HG03565 (cell line): ENCODE measurements around the gene SYNGAP1.

ENCODE experiments used
- ATAC-seq: cut with Tn5 transposase; IDR thresholded peaks from one replicate; pipeline ENCODE4 v1.9.1; 2021; ENCODE audit warnings: mild to moderate bottlenecking, moderate library complexity; ENCODE audit not compliant: unreplicated experiment

SYNGAP1 gene

DNA sequence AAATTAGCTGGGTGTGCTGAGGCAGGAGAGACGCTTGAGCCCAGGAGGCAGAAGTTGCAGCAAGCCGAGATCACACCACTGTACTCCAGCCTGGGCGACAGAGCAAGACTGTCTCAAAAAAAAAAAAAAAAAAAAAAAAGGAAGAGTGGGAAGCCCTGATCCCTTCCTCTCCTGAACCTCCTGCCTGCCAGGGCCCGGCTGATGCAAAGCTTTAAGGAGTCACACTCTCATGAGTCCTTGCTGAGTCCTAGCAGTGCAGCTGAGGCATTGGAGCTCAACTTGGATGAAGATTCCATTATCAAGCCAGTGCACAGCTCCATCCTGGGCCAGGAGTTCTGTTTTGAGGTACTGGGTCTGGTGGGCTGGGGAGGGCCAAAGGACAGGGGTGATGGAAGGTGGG, 15.1 kb downstream of the SYNGAP1 start:
- ATAC-seq: no peak

DNA sequence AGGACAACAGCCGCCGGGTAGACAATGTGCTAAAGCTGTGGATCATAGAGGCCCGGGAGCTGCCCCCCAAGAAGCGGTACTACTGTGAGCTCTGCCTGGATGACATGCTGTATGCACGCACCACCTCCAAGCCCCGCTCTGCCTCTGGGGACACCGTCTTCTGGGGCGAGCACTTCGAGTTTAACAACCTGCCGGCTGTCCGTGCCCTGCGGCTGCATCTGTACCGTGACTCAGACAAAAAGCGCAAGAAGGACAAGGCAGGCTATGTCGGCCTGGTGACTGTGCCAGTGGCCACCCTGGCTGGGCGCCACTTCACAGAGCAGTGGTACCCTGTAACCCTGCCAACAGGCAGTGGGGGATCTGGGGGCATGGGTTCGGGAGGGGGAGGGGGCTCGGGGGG, 17.8 kb downstream of the SYNGAP1 start:
- ATAC-seq: no peak

DNA sequence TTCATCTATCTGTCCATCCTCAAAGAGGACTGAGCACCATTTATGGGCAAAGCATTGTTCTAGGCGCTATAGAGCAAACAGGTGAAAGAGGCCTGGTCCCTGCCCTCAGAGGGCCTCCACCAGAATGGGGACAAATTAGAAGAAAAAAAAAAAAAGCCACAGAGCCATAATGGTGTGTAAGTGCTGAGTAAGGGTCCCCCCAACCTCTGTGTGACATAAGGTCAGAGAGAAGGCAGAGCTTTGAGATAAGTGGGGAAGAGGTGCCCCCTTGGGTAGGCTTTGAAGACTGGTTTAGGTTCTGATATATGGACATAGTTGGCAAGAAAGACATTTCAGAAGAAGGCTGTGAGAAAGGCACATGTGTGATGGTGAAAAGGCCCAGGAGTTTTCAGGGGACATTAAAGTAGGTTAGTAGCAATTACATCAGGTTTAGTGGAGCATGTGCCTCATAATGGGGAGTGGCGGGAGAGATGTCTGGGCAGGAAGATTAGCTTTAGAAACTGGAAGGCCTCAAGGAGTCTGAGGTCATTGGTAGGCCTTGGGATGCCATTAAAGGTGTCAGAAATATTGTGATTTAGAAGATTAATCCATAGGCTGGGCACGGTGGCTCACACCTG, 19.2 kb downstream of the SYNGAP1 start:
- no peak for ATAC-seq

DNA sequence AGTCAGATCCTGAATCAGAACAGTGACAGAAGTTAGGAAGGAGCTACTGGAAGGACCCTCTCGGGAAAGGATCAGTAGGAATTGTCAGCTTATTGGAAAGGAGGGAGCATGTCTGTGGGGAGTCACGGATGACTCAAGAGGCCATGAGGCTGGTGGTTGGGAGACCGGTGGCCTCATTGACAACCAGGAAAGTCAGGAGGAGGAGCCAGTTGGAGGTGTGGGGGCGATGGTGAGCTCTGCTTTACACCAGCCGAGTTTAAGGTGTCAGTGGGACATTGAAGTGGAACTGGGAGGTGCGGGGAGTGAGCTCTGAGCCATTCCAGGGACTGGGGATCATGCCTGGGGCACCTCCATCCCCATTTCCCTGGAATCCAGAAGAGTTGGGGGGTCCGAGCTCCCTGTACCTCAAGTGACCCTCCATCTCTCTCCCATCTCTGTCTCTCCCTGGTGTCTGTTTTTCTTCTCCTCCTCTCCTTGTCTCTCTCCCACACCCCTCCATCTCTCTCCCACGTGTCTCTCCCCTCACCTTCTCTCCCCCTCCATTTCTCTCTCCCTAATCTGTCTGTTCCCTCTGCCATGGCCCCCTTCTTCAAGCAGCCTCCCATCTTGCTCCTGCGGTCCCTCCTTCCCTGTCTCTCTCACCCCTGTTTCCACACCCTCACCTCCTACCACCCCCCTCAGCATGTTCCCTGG, 20.2 kb downstream of the SYNGAP1 start:
- no peak for ATAC-seq

DNA sequence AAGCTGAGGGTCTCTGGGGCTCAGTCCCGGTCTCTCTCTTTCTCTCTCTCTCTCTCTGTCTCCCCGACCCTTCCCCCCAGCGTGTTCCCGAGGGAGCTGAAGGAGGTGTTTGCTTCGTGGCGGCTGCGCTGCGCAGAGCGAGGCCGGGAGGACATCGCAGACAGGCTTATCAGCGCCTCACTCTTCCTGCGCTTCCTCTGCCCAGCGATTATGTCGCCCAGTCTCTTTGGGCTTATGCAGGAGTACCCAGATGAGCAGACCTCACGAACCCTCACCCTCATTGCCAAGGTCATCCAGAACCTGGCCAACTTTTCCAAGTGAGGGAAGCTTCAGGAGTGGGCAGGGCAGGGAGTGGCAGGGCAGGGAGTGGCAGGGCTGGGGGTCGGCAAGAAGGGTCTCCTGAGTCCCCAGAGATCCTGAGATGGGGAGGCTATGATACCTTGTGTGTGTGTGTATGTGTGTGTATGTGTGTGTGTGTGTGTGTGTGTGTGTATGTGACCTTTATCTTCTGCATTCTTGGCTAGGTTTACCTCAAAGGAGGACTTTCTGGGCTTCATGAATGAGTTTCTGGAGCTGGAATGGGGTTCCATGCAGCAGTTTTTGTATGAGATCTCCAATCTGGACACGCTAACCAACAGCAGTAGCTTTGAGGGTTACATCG, 20.9 kb downstream of the SYNGAP1 start:
- ATAC-seq: no peak

DNA sequence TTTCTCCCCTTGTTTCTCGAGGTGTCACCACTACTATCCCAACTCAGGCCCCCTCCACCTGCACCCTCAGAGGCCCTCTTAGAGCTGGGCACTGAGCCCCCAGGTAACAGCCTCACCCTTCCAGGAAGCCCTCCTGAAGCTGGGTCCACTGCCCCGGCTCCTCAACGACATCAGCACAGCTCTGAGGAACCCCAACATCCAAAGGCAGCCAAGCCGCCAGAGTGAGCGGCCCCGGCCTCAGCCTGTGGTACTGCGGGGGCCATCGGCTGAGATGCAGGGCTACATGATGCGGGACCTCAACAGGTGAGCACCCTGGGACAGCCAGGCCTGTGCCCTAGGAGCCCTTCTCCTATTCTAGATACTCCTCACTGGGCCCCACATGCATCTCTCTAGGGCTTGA, 21.6 kb downstream of the SYNGAP1 start:
- ATAC-seq: no peak

DNA sequence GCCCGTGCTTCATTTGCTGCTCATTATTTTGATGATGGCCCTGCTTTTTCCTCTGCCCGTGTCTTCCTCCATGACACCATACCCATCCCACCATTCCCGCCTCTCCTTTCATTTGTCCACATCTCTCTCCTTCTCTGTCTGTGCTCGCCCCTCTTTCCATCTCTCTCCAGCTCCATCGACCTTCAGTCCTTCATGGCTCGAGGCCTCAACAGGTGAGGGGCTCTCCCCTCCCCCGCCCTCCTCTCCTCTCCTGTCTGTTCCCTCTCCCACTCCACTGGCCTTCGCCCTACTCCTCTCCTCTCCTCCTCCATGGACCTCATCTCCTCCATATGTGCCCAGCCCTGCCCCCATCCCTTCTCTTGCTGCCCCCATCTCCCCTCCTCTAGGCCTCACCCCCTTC, 22.4 kb downstream of the SYNGAP1 start:
- ATAC-seq: no peak

DNA sequence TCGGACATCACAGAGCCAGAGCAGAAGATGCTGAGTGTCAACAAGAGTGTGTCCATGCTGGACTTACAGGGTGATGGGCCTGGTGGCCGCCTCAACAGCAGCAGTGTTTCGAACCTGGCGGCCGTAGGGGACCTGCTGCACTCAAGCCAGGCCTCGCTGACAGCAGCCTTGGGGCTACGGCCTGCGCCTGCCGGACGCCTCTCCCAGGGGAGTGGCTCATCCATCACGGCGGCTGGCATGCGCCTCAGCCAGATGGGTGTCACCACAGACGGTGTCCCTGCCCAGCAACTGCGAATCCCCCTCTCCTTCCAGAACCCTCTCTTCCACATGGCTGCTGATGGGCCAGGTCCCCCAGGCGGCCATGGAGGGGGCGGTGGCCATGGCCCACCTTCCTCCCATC, 23.2 kb downstream of the SYNGAP1 start:
- no peak for ATAC-seq

DNA sequence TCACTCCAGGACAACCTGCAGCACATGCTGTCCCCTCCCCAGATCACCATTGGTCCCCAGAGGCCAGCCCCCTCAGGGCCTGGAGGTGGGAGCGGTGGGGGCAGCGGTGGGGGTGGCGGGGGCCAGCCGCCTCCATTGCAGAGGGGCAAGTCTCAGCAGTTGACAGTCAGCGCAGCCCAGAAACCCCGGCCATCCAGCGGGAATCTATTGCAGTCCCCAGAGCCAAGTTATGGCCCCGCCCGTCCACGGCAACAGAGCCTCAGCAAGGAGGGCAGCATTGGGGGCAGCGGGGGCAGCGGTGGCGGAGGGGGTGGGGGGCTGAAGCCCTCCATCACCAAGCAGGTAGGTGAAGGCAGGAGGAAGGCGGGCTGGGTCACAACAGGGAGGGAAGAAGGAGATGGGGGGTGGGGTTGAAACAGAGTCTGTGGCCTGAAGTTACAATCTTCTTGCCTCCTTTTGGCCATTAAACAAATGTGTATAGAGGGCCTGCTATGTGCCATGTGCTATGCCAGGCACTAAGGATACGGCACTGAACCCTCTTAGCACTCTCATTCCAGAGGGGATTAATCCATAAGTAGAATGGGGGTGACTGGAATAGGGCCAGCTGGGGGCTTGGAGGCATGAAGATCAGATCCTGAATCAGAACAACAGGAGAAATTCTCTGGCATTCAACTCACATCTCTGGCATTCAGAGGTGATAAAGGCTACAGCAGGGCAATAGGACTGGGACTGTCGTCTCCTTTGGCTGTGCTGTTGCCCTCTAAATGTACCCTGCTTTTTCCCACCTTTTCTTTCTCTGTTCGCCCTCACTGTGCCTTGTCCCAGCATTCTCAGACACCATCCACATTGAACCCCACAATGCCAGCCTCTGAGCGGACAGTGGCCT, 24.0 kb downstream of the SYNGAP1 start:
- no peak for ATAC-seq

DNA sequence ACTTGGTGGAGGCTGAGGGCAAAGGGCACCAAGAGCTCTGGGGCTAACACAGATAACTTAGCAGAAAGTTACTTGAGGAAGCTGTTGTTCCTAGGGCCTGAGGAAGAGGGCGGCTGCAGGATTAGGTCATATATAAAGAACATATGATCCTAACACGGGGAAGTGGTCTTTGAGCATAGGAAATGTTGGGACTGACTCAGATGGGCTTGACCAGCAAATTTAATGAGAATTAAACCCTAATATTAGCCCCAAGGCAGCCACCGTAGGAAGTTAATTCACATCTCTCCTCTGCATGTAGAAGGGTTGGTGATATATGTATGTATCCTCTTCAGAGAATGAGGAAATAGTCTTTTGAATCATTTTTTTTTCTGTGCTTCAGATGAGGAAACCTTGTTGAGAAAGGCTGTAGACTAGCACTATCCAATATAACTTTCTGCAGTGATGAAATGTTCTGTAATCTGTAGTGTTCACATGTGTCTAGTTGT, 25.3 kb downstream of the SYNGAP1 start:
- ATAC-seq: no peak

DNA sequence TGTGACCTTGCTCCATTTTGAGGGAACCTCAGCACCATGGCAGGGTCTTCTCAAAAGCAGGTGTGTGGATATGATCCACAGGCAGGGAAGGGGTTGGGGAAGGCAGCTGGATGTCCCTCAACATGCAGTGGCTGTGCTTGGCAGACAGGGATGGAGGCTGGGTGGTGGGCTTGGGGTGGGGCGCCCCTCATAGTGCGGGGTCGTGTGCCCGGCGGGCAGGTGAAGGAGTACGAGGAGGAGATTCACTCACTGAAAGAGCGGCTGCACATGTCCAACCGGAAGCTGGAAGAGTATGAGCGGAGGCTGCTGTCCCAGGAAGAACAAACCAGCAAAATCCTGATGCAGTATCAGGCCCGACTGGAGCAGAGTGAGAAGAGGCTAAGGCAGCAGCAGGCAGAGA, 26.5 kb downstream of the SYNGAP1 start:
- no peak for ATAC-seq

DNA sequence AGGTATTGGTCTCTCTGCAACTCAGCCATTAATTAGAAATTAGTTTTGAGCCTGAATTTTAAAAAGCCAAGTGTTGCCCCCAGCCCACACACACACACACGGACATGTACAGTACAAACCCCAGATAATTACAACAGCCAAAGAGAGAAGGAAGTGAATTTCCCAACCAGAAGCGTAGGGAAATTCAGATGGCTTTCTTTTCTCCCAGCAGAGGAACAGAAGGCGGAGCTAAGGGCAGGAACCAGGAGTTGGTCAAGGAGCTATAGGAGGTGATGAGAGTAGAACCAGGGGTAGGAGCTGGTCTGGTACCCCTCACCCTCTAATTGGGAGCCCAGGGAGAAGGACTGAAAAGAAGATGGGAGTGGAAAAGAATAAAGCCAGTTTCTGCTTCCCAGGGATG, 30.6 kb downstream of the SYNGAP1 start:
- ATAC-seq: no peak

DNA sequence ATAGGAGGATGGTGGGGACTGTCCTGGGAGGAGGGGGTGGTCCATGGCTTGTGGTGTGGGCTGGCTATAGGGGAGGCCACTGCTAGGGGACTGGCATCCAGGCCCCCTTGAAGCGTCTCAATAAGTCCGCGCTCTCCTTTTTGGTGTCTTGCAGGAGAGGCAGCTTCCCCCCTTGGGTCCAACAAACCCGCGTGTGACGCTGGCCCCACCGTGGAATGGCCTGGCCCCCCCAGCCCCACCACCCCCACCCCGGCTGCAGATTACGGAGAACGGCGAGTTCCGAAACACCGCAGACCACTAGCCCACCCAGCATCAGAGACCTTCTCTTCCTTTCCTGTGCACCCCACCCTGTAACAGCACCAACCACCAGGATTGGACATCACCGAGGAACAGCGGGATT, 31.7 kb downstream of the SYNGAP1 start:
- no peak for ATAC-seq

DNA sequence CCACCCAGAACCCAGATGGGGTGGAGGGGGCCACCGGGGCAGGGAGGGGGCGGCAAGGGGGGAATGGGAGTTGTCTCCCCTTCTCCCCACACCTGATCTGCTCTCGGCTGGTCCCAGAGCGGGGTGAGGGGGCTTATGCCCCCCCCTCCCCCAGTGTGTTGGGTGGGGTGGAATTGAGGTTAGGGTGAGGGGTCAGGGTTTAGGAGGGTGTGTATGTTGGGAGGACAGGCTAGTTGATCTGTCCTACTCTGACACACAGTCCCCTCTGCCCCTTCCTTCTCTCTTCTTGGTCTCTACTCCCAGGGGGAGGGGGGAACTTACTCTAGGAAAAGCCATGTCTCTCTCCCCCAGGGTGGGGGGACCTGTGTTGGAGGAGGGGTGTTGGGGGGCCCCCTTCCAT, 32.6 kb downstream of the SYNGAP1 start:
- no peak for ATAC-seq

DNA sequence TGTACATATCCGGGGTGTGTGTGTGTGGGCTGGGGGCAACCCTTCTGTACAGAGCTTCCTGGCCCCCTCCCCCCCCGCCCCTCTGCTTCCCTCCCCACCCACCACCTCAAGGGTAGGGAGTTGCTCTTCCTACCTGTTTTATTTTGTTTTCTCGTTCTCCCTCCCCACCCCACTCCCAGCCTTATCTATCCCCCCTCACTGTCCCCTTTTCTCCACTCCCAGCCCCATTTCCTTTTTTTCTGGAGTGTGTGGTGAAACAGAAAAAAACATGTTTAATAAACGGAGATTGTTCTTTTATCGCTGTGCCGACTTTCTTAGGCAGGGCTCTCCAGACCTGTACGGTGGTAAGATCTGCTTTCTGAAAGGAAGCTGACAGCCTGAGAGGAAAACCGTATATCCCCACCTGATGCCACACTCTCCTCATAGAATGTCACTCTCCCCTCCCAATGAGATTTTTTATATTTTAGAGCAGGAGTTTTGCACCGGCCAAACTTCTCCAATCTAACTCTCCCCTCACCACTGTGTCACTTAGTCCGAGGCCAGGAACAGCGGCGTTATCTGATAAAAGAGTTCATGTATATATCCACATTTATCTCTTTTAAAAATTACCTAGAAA, 33.6 kb downstream of the SYNGAP1 start:
- no peak for ATAC-seq

DNA sequence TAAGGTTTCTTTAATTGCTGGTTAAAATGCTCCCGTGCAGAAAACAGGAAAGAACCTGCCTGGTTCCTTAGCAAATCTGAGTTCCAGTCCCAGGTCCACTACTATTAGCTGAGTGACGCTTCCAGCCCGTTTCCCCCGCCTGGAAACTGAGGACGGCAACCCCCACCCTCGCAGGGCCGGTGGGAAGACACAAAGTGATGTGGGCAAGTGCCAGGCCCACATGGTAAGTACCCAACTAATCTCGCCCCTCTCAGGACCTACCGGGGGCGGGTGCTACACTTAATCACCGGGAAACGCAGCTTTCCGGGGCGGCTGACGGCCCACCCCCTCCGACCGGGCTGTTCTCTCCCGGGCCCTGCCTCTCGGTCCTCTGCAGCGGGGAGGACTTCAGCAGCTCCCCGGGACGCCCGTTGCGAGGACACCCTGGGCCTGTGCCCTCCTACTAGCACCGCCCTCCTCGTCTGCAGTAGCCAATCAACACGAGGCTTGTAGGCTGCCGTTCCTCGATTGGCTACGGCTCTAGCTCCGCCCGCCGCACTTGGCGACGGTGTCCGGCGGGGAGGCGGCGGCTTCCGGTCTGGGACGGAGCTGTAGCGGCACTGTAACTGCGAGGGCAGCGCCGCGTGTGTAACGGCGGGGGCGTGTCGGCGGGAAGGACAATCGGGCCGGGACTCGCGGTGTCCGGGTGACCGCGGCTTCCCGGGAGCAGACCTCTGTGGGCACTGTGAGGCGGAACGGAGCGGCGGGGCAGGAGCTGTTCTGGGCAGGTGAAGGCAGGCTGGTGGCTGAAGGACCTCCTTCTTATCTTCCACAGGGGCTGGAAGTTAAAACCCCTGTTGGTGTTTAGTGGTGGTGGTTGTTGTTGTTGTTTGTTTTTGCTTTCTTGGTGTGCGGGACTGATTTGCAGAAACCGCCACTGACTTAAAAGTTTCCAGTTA, 34.4 kb downstream of the SYNGAP1 start, which contains the start of gene ZBTB9:
Gene ZBTB9, plus strand, starts transcription at position 568 of the 938 bp plus-strand sequence. CDS start 525 bp downstream, outside the sequence.
- ATAC-seq: peak; percentile 96

DNA sequence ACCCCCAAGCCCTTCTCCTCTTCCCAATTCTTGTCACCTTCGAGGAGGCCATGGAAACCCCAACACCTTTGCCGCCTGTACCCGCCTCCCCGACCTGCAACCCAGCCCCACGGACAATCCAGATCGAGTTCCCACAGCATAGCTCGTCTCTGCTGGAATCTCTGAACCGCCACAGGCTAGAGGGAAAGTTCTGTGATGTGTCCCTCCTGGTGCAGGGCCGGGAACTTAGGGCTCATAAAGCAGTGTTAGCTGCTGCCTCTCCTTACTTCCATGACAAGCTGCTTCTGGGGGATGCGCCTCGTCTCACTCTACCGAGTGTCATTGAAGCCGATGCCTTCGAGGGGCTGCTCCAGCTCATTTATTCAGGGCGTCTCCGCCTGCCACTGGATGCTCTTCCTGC, 35.2 kb downstream of the SYNGAP1 start:
- no peak for ATAC-seq

DNA sequence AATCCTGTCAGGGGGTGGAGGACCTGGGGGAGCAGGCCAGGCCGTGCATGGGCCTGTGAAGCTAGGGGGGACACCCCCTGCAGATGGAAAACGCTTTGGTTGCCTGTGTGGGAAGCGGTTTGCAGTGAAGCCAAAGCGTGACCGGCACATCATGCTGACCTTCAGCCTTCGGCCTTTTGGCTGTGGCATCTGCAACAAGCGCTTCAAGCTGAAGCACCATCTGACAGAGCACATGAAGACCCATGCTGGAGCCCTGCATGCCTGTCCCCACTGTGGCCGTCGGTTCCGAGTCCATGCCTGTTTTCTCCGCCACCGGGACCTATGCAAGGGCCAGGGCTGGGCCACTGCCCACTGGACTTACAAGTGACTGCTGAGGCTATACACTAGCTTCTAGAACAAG, 36.3 kb downstream of the SYNGAP1 start:
- ATAC-seq: no peak

DNA sequence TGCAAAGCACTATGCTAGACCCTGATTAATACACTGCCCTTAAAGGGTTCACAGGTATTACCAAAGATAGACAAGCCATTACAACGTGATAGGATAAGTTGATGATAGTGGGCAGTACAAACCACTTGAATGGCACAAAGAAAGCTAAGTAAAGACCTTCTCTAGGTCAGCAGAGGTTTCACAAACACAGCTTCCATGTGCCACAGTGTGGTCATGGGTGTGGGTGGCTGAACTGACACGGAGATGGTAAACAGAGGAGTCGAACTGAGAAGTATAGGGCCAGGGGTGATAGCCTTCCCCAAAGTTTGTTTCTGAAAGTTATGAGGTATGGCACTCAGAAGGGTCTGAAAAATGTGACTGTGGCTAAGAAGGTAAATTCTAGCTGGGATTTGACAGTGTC, 38.8 kb downstream of the SYNGAP1 start:
- no peak for ATAC-seq

DNA sequence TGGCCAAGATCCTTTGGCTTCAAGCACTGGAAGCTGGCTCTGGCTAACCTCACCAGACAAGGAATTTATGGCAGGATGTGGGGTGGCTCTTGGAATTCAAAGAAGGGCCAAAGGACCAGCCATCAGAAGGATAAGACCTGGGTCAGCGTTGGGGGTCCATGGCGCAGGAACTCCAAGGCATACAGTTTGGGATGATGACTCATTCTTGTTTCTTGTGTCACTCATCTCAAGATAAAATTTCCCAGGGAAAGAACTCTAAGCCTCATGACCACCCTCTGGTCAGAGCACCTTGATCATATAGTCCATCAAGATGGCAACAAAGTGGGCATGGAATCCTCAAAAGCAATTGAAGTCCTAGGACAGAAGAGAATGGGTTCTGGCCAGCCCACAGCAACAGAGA, 39.4 kb downstream of the SYNGAP1 start:
- ATAC-seq: no peak
